IgD-negative memory B cell (primary cell): ENCODE measurements around the gene GRAMD4. TPM values are rescaled to one million over a fixed set of nuclear protein-coding genes. Genes with fewer than 3 reads are reported as not detected.
"Not testable (repeated sequence)": the region's sequence is repeated elsewhere in the genome, so short reads cannot be mapped to it uniquely, and the experiment has no call there.

Experiments used
- H3K27ac Mint-ChIP-seq, 3 donors: one replicate each; pipeline ENCODE4 v1.8.0; 2020 to 2022; ENCODE audit warnings: mild to moderate bottlenecking in 3 of 3, mixed read lengths in 3 of 3, moderate library complexity in 1 of 3
- H3K27me3 Mint-ChIP-seq: one replicate; pipeline ENCODE4 v1.8.0; 2021; ENCODE audit warnings: mixed read lengths
- H3K36me3 Mint-ChIP-seq: one replicate; pipeline ENCODE4 v1.8.0; 2020; ENCODE audit warnings: mild to moderate bottlenecking, mixed read lengths
- H3K4me1 Mint-ChIP-seq, 3 donors: one replicate each; pipeline ENCODE4 v1.8.0; 2020 to 2022; ENCODE audit warnings: mixed read lengths in 3 of 3, mild to moderate bottlenecking in 1 of 3
- H3K4me3 Mint-ChIP-seq, 4 donors: one replicate each; pipeline ENCODE4 v1.8.0; 2020 to 2022; ENCODE audit warnings: mild to moderate bottlenecking in 4 of 4, mixed read lengths in 4 of 4, moderate library complexity in 3 of 4
- H3K9me3 Mint-ChIP-seq, 3 donors: one replicate each; pipeline ENCODE4 v1.8.0; 2020 to 2021; ENCODE audit warnings: mixed read lengths in 3 of 3, mild to moderate bottlenecking in 1 of 3
- polyA plus RNA-seq: library from polyadenylated mRNA; unstranded; fragments of 300-500 nt; fragmentation: Illumina TruSeq; gene quantifications from one replicate; pipeline ENCODE4 v1.2.3, GENCODE V29; 2021

Gene GRAMD4
- polyA plus RNA-seq, 1 donor from 2014 or later = 18.4 TPM

DNA sequence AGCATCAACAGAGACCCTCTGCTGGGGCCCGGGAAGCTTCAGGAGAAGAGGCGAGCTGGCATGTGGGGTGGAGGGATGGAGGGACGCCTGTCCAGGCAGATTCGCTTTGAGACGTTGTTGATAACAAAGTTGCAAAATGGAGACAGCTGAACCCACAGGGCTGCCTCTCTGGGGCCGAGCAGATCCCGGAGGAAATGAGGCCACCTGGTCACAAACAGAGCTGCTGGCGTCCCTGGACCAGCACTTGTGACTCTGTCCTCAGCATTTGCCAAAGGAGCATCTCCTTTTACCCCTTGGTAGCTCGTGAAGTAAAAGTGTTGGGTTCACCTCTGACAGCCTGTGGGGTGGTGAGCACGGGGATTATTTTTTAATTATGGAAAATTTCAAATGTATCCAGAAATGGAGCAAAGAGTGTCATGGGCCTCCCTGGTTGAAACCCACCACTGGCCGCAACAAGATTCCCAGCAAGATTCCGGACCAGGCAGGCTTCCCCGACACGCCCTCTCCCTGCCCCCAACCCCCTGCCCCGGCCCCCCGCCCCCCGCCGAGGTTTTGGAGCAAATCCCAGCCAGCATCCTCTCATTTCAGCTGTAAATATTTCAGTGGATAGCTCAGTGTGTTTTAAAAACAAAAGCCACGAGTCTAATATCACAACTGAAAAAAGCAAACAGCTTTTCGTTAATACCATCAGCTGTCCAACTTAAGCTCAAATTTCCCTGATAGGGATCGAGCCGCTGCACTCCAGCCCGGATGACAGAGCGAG, 20.3 kb downstream of the GRAMD4 start:
- Mint-ChIP-seq H3K4me1 (peaks cover 10 to 21% (median 13%) of the 10 kb centered on the region in 3 donors), H3K27me3 (no peaks in the 10 kb centered on the region), H3K36me3 (no peaks in the 10 kb centered on the region), H3K27ac (no peak overlapping the region), H3K9me3 (no peaks in the 10 kb centered on the region), H3K4me3 (peak overlapping the region in 1 of 4 donors; percentile 17)

GRCh38 chr22:46641811-46642266, 21.7 kb downstream of the GRAMD4 start:
- peaks cover 15 to 26% (median 15%) of the 10 kb centered on the region in 3 donors for H3K4me1 Mint-ChIP-seq
- H3K36me3 Mint-ChIP-seq = no peaks in the 10 kb centered on the region
- no peaks in the 10 kb centered on the region for H3K9me3 Mint-ChIP-seq
- H3K27ac Mint-ChIP-seq = no peak overlapping the region
- no peak overlapping the region for H3K4me3 Mint-ChIP-seq
- no peaks in the 10 kb centered on the region for H3K27me3 Mint-ChIP-seq

DNA sequence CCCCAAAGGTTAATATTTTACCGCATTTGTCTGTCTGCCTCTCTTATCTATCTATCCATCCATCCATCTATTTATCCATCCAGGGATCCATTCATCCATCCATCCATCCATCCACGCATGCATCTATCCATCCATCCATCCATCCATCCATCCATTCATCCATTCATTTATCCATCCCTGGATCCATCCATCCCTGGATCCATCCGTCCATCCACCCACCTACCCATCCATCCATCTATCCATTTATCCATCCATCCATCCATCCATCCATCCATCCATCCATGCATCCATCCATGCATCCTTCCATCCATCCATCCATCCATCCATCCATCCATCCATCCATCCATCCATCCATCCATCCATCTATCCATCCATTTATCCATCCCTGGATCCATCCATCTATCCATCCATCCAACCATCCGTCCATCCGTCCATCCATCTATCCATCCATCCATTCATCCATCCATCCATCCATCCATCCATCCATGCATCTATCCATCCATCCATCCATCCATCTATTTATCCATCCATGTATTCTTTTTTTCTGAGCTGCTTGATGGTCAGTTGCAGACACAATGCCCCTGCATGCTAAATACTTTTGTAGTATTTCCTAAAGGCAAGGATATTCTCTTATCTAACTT, 22.8 kb downstream of the GRAMD4 start:
- not testable (repeated sequence) for H3K27ac Mint-ChIP-seq, H3K4me3 Mint-ChIP-seq, H3K27me3 Mint-ChIP-seq, H3K36me3 Mint-ChIP-seq, H3K9me3 Mint-ChIP-seq
- H3K4me1 Mint-ChIP-seq = peaks cover 15 to 26% (median 17%) of the 10 kb centered on the region in 3 donors

- Mint-ChIP-seq H3K4me1 (peaks cover 11 to 29% (median 13%) of the 10 kb centered on the region in 3 donors), H3K27ac (no peak overlapping the region)
Measured at GRCh38 chr22:46646531-46647215, 26.5 kb downstream of the GRAMD4 start.

DNA sequence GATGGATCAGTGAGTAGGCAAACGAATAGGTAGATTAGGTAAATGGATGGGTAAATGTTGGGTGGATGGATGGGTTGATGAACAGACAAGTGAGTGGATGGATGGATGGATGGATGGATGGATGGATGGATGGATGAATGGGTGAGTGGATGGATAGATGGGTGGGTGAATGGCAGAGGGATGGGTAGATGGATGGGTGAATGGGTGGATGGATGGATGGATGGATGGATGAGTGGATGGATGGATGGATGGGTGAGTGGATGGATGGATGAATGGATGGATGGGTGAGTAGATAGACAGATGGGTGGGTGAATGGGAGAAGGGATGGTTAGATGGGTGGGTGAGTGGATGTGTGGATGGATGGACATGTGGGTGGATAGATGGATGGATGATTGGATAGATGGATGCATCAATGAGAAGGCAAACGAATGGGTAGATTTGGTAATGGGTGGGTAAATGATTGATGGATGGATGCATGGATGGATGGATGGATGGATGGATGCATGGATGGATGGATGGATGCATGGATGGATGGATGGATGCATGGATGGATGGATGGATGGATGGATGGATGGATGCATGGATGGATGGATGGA, 28.1 kb downstream of the GRAMD4 start:
- H3K27me3 Mint-ChIP-seq, H3K4me3 Mint-ChIP-seq, H3K27ac Mint-ChIP-seq, H3K9me3 Mint-ChIP-seq, H3K36me3 Mint-ChIP-seq: not testable (repeated sequence)
- H3K4me1 Mint-ChIP-seq = peaks cover 6 to 27% (median 13%) of the 10 kb centered on the region in 3 donors

More at GRCh38 chr22:46646531-46647215, 26.5 kb downstream of the GRAMD4 start:
- no peaks in the 10 kb centered on the region for H3K27me3 Mint-ChIP-seq
- peaks cover 5% of the 10 kb centered on the region for H3K36me3 Mint-ChIP-seq
- no peak overlapping the region for H3K4me3 Mint-ChIP-seq
- H3K9me3 Mint-ChIP-seq = no peaks in the 10 kb centered on the region

GRCh38 chr22:46649141-46650077, 29.2 kb downstream of the GRAMD4 start:
- peaks cover 6 to 26% (median 13%) of the 10 kb centered on the region in 3 donors for H3K4me1 Mint-ChIP-seq
- H3K27ac Mint-ChIP-seq = no peak overlapping the region
- no peak overlapping the region for H3K4me3 Mint-ChIP-seq
- H3K9me3 Mint-ChIP-seq = no peaks in the 10 kb centered on the region
- peaks cover 5% of the 10 kb centered on the region for H3K36me3 Mint-ChIP-seq
- no peaks in the 10 kb centered on the region for H3K27me3 Mint-ChIP-seq

GRCh38 chr22:46650078-46650810, 30.1 kb downstream of the GRAMD4 start:
- no peaks in the 10 kb centered on the region for H3K27me3 Mint-ChIP-seq
- H3K9me3 Mint-ChIP-seq = no peaks in the 10 kb centered on the region
- no peak overlapping the region for H3K27ac Mint-ChIP-seq
- no peak overlapping the region for H3K4me3 Mint-ChIP-seq
- peaks cover 5% of the 10 kb centered on the region for H3K36me3 Mint-ChIP-seq
- peaks cover 6 to 27% (median 13%) of the 10 kb centered on the region in 3 donors for H3K4me1 Mint-ChIP-seq

DNA sequence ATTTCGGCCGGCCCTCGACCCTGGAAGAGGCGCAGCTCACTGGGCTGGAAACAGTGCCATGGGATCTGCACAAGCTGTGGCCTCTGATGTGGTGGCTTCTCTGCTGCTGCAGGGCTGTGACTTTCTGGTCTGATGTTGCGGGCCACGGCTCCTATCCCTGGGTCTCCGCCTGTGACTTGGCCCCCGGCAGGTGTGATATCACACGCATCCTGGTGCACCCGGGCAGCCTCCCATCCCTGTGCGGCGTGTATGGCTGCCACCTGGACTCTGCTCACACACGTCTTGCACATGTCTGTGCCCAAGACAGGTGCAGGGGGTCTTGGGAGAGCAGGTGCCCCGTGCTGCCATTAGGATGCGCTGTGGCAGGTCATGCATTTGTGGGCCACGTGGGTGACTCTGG, 31.1 kb downstream of the GRAMD4 start:
- no peak overlapping the region for H3K4me3 Mint-ChIP-seq
- H3K36me3 Mint-ChIP-seq = peaks cover 5% of the 10 kb centered on the region
- no peaks in the 10 kb centered on the region for H3K27me3 Mint-ChIP-seq
- no peaks in the 10 kb centered on the region for H3K9me3 Mint-ChIP-seq
- H3K4me1 Mint-ChIP-seq = peaks cover 6 to 26% (median 13%) of the 10 kb centered on the region in 3 donors
- peak overlapping the region in 1 of 3 donors; percentile 28 for H3K27ac Mint-ChIP-seq

DNA sequence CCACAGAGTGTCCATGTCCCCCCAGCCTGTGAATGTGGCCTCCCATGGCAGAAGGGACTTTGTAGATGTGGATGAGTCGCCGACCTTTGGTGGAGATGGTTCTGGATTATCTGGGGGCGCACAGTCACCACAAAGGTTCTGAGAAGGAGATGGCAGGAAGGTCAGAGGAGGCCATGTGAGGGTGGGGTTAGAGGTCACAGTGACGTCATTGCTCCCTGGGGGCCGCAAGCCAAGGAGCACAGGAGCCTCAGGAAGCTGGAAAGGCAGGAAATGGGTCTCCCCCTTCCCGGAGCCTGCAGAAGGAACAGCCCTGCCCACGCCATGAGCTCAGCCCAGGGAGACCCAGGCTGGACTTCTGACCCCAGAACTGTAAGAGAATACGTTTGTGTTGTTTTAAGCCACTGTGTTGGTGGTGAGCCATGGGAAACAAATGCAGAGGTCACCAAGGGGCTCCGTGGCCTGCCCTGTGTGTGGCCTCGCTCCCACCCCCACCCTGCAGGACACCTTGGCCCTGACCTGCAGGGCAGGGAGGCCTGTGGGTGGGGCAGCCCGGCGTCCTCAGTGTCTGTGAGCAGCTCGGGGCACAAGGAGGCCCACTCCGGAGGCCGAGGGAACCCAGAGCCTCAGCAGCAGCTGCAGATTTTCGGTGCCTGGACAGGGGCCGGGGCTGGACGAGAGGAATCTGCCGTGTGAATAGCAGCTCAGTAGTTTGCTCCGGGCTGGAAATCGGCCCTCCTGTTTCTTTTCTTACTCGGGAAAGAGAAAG, 32.1 kb downstream of the GRAMD4 start:
- peak overlapping the region in 1 of 3 donors; percentile 39 for H3K27ac Mint-ChIP-seq
- H3K4me3 Mint-ChIP-seq = no peak overlapping the region
- H3K27me3 Mint-ChIP-seq = no peaks in the 10 kb centered on the region
- H3K4me1 Mint-ChIP-seq = peaks cover 0 to 22% (median 10%) of the 10 kb centered on the region in 3 donors
- peaks cover 5% of the 10 kb centered on the region for H3K36me3 Mint-ChIP-seq
- H3K9me3 Mint-ChIP-seq = no peaks in the 10 kb centered on the region

DNA sequence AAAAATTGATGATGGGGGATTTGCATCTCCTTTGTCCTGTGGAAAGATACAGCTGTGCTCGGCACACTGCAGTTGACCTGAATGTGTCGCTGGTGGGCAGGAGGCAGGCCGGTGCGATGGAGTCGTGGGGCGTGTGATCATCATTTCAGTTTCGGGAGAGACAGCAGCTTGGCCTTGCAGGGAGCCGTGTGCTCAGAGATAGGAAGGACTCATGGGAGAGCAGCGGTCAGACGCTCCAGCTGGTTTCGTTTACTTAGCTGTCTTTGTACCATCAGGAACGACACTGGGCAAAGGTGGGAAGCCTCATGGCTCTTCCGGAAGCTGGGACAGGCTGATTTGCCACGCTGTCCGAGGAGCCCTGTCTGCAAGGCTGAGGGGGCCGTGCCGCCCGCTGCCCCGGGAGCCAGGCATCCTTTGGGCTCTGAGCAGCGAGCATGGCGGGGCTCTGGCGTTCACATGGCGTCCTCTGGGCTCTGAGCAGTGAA, 32.7 kb downstream of the GRAMD4 start:
- no peaks in the 10 kb centered on the region for H3K9me3 Mint-ChIP-seq
- H3K4me1 Mint-ChIP-seq = peaks cover 0 to 22% (median 10%) of the 10 kb centered on the region in 3 donors
- H3K36me3 Mint-ChIP-seq = peaks cover 5% of the 10 kb centered on the region
- H3K4me3 Mint-ChIP-seq = peak overlapping the region in 1 of 4 donors; percentile 45
- H3K27ac Mint-ChIP-seq = peak overlapping the region in 1 of 3 donors; percentile 13
- H3K27me3 Mint-ChIP-seq = no peaks in the 10 kb centered on the region

DNA sequence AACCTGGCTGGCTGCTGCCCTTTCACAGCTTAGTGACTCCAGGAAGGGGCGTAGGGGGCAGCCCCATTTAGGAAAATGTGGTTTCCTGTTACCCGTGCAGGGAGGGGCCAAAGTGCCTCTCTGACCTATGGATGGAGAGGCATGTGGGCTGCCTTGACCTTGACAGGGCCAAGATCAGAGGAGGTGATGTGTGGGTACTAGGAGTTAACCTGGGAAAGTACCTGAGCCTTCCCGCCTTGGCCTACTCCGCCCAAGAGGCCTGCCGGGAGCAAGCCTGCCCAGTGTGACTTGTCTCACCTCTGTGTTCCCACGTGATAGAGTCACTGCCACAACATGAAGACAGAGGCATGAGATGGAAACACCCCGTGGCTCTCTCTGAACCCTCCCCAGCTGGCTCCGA, 33.4 kb downstream of the GRAMD4 start:
- no peak overlapping the region for H3K4me3 Mint-ChIP-seq
- peaks cover 3% of the 10 kb centered on the region for H3K36me3 Mint-ChIP-seq
- H3K4me1 Mint-ChIP-seq = peaks cover 0 to 22% (median 10%) of the 10 kb centered on the region in 3 donors
- peak overlapping the region in 1 of 3 donors; percentile 13 for H3K27ac Mint-ChIP-seq
- H3K9me3 Mint-ChIP-seq = no peaks in the 10 kb centered on the region
- H3K27me3 Mint-ChIP-seq = no peaks in the 10 kb centered on the region

GRCh38 chr22:46654426-46654825, 34.2 kb downstream of the GRAMD4 start:
- no peaks in the 10 kb centered on the region for H3K27me3 Mint-ChIP-seq
- H3K27ac Mint-ChIP-seq = no peak overlapping the region
- peaks cover 0 to 21% (median 10%) of the 10 kb centered on the region in 3 donors for H3K4me1 Mint-ChIP-seq
- H3K9me3 Mint-ChIP-seq = no peaks in the 10 kb centered on the region
- H3K4me3 Mint-ChIP-seq = no peak overlapping the region
- peaks cover 3% of the 10 kb centered on the region for H3K36me3 Mint-ChIP-seq
